HCT116 (cell line): ENCODE data around the gene AKT3. TPM values are rescaled to one million over a fixed set of nuclear protein-coding genes. Genes with fewer than 3 reads are reported as not detected.

ENCODE experiments used
- ATAC-seq: fragments of 200-7000 bp; cut with Tn5 transposase; 2 replicates; pipeline ENCODE4 v1.9.1; 2020; ENCODE audit warnings: mild to moderate bottlenecking, moderate library complexity
- BruUV-seq: library from RNA; stranded (reverse); fragments of 400-500 nt; replicated peaks from 2 replicates; lab custom pipeline; 2021; lab: Mats Ljungman, UMichigan
- CTCF ChIA-PET: fragments of 300-600 bp; sonication (Branson Sonifier 250); formaldehyde crosslinking; loops from one replicate; lab custom pipeline; 2021; ENCODE audit warnings: antibody characterized with exemption; lab: Charles Lee
- POLR2A ChIA-PET: fragments of 300-600, 350-600 bp; sonication (Branson Sonifier 250); formaldehyde crosslinking; loops from one replicate; lab custom pipeline; 2021; ENCODE audit warnings: antibody characterized with exemption; lab: Charles Lee
- RAD21 ChIA-PET, 2 experiments: fragments of 300-600 bp; sonication (Branson Sonifier 250); formaldehyde crosslinking; loops; one replicate each; lab custom pipeline; 2023; ENCODE audit warnings: low total read pairs in 2 of 2; ENCODE audit not compliant: uncharacterized antibody in 2 of 2, unreplicated experiment in 2 of 2, low non-redundant PET in 1 of 2; lab: Charles Lee
- DNase-seq: peaks from one replicate; pipeline ENCODE4 v3.0.0-alpha.2; 2010; ENCODE audit warnings: low read depth, low spot score
- H2AFZ ChIP-seq: fragments of 200-600 bp; shearing (Covaris generic), sonication (generic); 2 replicates; pipeline ENCODE4 v1.6.1; 2017; ENCODE audit warnings: low read depth, mixed run types, mixed read lengths, antibody characterized with exemption, low read length; ENCODE audit not compliant: poor library complexity, severe bottlenecking
- H3K27ac ChIP-seq: 2 replicates; pipeline ENCODE4 v1.5.1; 2012; ENCODE audit warnings: low read depth, low read length
- H3K27me3 ChIP-seq: fragments of 200-600 bp; sonication (generic); 2 replicates; pipeline ENCODE4 v1.6.1; 2016; ENCODE audit warnings: mixed run types, low read length, mixed read lengths; ENCODE audit not compliant: insufficient read depth
- H3K36me3 ChIP-seq, 2 experiments: fragments of 200-500 bp in 1 of 2; fragments of 200-600 bp in 1 of 2; sonication (Bioruptor generic) in 1 of 2; sonication (generic) in 1 of 2; 2 replicates each; pipeline versions ENCODE4 v1.5.1 to v1.6.1; 2014 to 2016; ENCODE audit warnings: low read length in 2 of 2, inconsistent platforms in 1 of 2, mixed read lengths in 1 of 2, mixed run types in 1 of 2; ENCODE audit not compliant: insufficient read depth in 2 of 2, control insufficient read depth in 1 of 2
- H3K4me1 ChIP-seq, 2 experiments: fragments of 200-600 bp in 1 of 2; sonication (generic) in 1 of 2; 2 replicates each; pipeline versions ENCODE4 v1.5.1 to v1.6.1; 2012 to 2017; ENCODE audit warnings: low read length in 2 of 2, inconsistent platforms in 1 of 2, mild to moderate bottlenecking in 1 of 2, mixed read lengths in 1 of 2, mixed run types in 1 of 2, moderate library complexity in 1 of 2; ENCODE audit not compliant: insufficient read depth in 2 of 2, control insufficient read depth in 1 of 2
- H3K4me2 ChIP-seq: fragments of 200-600 bp; sonication (generic); 2 replicates; pipeline ENCODE4 v1.6.1; 2017; ENCODE audit warnings: mixed run types, low read length, mixed read lengths
- H3K4me3 ChIP-seq, 2 experiments: fragments of 200-600 bp in 1 of 2; sonication (generic) in 1 of 2; replicated peaks in 1 of 2; 2 replicates each; pipeline ENCODE4 v1.5.1; 2011 to 2016; ENCODE audit warnings: low read length in 2 of 2, control low read depth in 1 of 2, low read depth in 1 of 2, mild to moderate bottlenecking in 1 of 2, mixed read lengths in 1 of 2, mixed run types in 1 of 2
- H3K79me2 ChIP-seq: fragments of 200-600 bp; sonication (generic); 2 replicates; pipeline ENCODE4 v1.6.1; 2017; ENCODE audit warnings: mild to moderate bottlenecking, mixed run types, low read length, moderate library complexity, mixed read lengths; ENCODE audit not compliant: insufficient read depth
- H3K9ac ChIP-seq: fragments of 200-600 bp; sonication (generic); 2 replicates; pipeline ENCODE4 v1.6.1; 2016; ENCODE audit warnings: low read length, mixed read lengths
- H3K9me2 ChIP-seq: fragments of 200-600 bp; sonication (generic), shearing (Covaris generic); 2 replicates; pipeline ENCODE4 v1.6.1; 2017; ENCODE audit warnings: mixed run types, mild to moderate bottlenecking, moderate library complexity; ENCODE audit not compliant: insufficient read depth
- H3K9me3 ChIP-seq, 2 experiments: fragments of 200-500 bp in 1 of 2; fragments of 200-600 bp in 1 of 2; sonication (Bioruptor generic) in 1 of 2; sonication (generic) in 1 of 2; 2 replicates each; pipeline ENCODE4 v1.6.1; 2014 to 2017; ENCODE audit warnings: low read length in 2 of 2, mixed read lengths in 2 of 2, inconsistent platforms in 1 of 2, low read depth in 1 of 2, mild to moderate bottlenecking in 1 of 2, mixed run types in 1 of 2, moderate library complexity in 1 of 2; ENCODE audit not compliant: control insufficient read depth in 1 of 2, insufficient read depth in 1 of 2
- H4K20me1 ChIP-seq: fragments of 200-600 bp; sonication (generic), shearing (Covaris generic); 2 replicates; pipeline ENCODE4 v1.6.1; 2017; ENCODE audit warnings: mixed run types, mild to moderate bottlenecking, moderate library complexity; ENCODE audit not compliant: insufficient read depth
- ATF3 ChIP-seq: IDR thresholded peaks from 2 replicates; pipeline ENCODE4 v1.6.1; 2012
- CBX3 ChIP-seq: IDR thresholded peaks from 2 replicates; pipeline ENCODE4 v1.6.1; 2012; ENCODE audit warnings: low read depth
- CEBPB ChIP-seq: IDR thresholded peaks from 2 replicates; pipeline ENCODE4 v1.6.1; 2012; ENCODE audit warnings: low read depth
- FOSL1 ChIP-seq: IDR thresholded peaks from 2 replicates; pipeline ENCODE4 v1.6.1; 2012; ENCODE audit warnings: low read depth
- JUND ChIP-seq: IDR thresholded peaks from 2 replicates; pipeline ENCODE4 v1.6.1; 2012
- MAX ChIP-seq: IDR thresholded peaks from 2 replicates; pipeline ENCODE4 v1.6.1; 2012
- POLR2A ChIP-seq: IDR thresholded peaks from 2 replicates; pipeline ENCODE4 v1.7.0; 2011; ENCODE audit warnings: borderline replicate concordance; ENCODE audit not compliant: insufficient read depth, insufficient read length; ENCODE audit errors: extremely low read depth
- POLR2AphosphoS5 ChIP-seq: IDR thresholded peaks from 2 replicates; pipeline ENCODE4 v1.6.1; 2011; ENCODE audit warnings: mild to moderate bottlenecking, low read depth, low read length, moderate library complexity
- RAD21 ChIP-seq: IDR thresholded peaks from 2 replicates; pipeline ENCODE4 v1.6.1; 2012; ENCODE audit warnings: low read depth, mild to moderate bottlenecking
- SP1 ChIP-seq: IDR thresholded peaks from 2 replicates; pipeline ENCODE4 v1.6.1; 2012; ENCODE audit warnings: low read depth
- TCF7L2 ChIP-seq: IDR thresholded peaks from 2 replicates; pipeline ENCODE4 v1.7.0; 2011; ENCODE audit warnings: borderline replicate concordance, inconsistent platforms; ENCODE audit not compliant: insufficient read depth, insufficient read length; ENCODE audit errors: extremely low read depth
- YY1 ChIP-seq: IDR thresholded peaks from 2 replicates; pipeline ENCODE4 v1.6.1; 2011; ENCODE audit warnings: low read length, low read depth, moderate library complexity, mild to moderate bottlenecking; ENCODE audit not compliant: insufficient replicate concordance; ENCODE audit errors: extremely low read depth
- ZBTB33 ChIP-seq: IDR thresholded peaks from 2 replicates; pipeline ENCODE4 v1.6.1; 2011; ENCODE audit warnings: mild to moderate bottlenecking, low read length, moderate library complexity; ENCODE audit not compliant: insufficient replicate concordance; ENCODE audit errors: extremely low read depth
- ZFX ChIP-seq: fragments of 450-650 bp; IDR thresholded peaks from 2 replicates; pipeline ENCODE4 v1.6.1; 2017
- ZNF274 ChIP-seq: fragments of 200-500 bp; sonication (Bioruptor generic); IDR thresholded peaks from 2 replicates; pipeline ENCODE4 v1.6.1; 2014; ENCODE audit warnings: mild to moderate bottlenecking, low read depth, low read length, inconsistent platforms
- intact Hi-C: fragments of 100-400 bp; cut with micrococcal nuclease; formaldehyde crosslinking; loops from 2 replicates; pipeline ENCODE4 v1.10.0; 2022
- total RNA-seq: library from RNA; stranded (reverse); gene quantifications from one replicate; pipeline ENCODE4 v1.2.1, GENCODE V29; 2021; ENCODE audit not compliant: unreplicated experiment

Gene AKT3
- total RNA-seq, 1 experiment from 2014 or later, result 0.49 TPM

- no peak for TF ChIP-seq POLR2A
- TF ChIP-seq ZNF274, result no peak
- no peak for TF ChIP-seq ZBTB33
- ChIA-PET POLR2A (no interaction called here), RAD21 (no interaction called here), CTCF (no interaction called here)
- DNase-seq (no peak), ATAC-seq (no peak)
- Histone ChIP-seq H3K9me2 (no peaks in the 10 kb centered on the region; the same call in 1 of the 2 replicates), H3K4me3 (no peak overlapping the region), H3K4me2 (peak overlapping the region; percentile 49), H3K4me1 (peaks cover 4 to 12% of the 10 kb centered on the region in 2 experiments; a peak in 2 of 4 replicates), H4K20me1 (no peaks in the 10 kb centered on the region), H2AFZ (peak overlapping the region; percentile 87), H3K9me3 (no peaks in the 10 kb centered on the region), H3K79me2 (no peaks in the 10 kb centered on the region), H3K36me3 (no peaks in the 10 kb centered on the region), H3K9ac (no peak overlapping the region), H3K27ac (no peak overlapping the region), H3K27me3 (no peaks in the 10 kb centered on the region)
- no TSS peak for BruUV-seq
- intact Hi-C loops, result no loop called here
Measured at GRCh38 chr1:243543501-243543900, 306.5 kb downstream of the AKT3 start.

- Histone ChIP-seq H3K27me3 (no peaks in the 10 kb centered on the region), H4K20me1 (no peaks in the 10 kb centered on the region), H3K79me2 (no peaks in the 10 kb centered on the region), H3K9me3 (no peaks in the 10 kb centered on the region), H2AFZ (peak overlapping the region; percentile 87), H3K4me1 (peaks cover 4 to 12% of the 10 kb centered on the region in 2 experiments; a peak in 2 of 4 replicates), H3K27ac (no peak overlapping the region), H3K4me2 (peak overlapping the region; percentile 49), H3K36me3 (no peaks in the 10 kb centered on the region), H3K9me2 (no peaks in the 10 kb centered on the region; the same call in 1 of the 2 replicates), H3K9ac (no peak overlapping the region), H3K4me3 (no peak overlapping the region)
- ChIA-PET CTCF (no interaction called here), POLR2A (no interaction called here), RAD21 (no interaction called here)
- DNase-seq (peak; percentile 42), ATAC-seq (peak; percentile 97)
- BruUV-seq, result no TSS peak
- intact Hi-C loops, result no loop called here
- TF ChIP-seq SP1, result no peak
- no peak for TF ChIP-seq CEBPB
- TF ChIP-seq MAX, result no peak
- no peak for TF ChIP-seq ATF3
- TF ChIP-seq FOSL1, result no peak
- TF ChIP-seq POLR2AphosphoS5, result peak; percentile 62; the same call in 1 of the 2 replicates
- TF ChIP-seq JUND, result 0 out of 2 replicates have a peak, but pooled peaks have one; percentile 20
- TF ChIP-seq TCF7L2, result no peak
- TF ChIP-seq ZFX, result no peak
- TF ChIP-seq ZBTB33, result no peak
- no peak for TF ChIP-seq YY1
- peak; percentile 29; the same call in 1 of the 2 replicates for TF ChIP-seq RAD21
- TF ChIP-seq CBX3, result peak; percentile 51
Measured at GRCh38 chr1:243542739-243543415, 307.2 kb downstream of the AKT3 start.
